Thyroid gland (tissue), 4 donors: ENCODE measurements around the gene PPP1R13B.

Experiments used
- POLR2A ChIP-seq, 2 donors: fragments of 450-650 bp; IDR thresholded peaks; one replicate each; pipeline ENCODE4 v1.6.1; 2017; ENCODE audit warnings: antibody characterized with exemption in 2 of 2, mild to moderate bottlenecking in 2 of 2, moderate library complexity in 1 of 2
- TF ChIP-seq, protein P1 (sequence below), 6 experiments: fragments of 200-600 bp in 3 of 6; fragments of 450-650 bp in 3 of 6; sonication (generic) in 3 of 6; IDR thresholded peaks; one replicate each; pipeline ENCODE4 v1.5.1; 2016 to 2019; ENCODE audit warnings: antibody characterized with exemption in 6 of 6, mild to moderate bottlenecking in 2 of 6, inconsistent platforms in 1 of 6, moderate library complexity in 1 of 6

DNA sequence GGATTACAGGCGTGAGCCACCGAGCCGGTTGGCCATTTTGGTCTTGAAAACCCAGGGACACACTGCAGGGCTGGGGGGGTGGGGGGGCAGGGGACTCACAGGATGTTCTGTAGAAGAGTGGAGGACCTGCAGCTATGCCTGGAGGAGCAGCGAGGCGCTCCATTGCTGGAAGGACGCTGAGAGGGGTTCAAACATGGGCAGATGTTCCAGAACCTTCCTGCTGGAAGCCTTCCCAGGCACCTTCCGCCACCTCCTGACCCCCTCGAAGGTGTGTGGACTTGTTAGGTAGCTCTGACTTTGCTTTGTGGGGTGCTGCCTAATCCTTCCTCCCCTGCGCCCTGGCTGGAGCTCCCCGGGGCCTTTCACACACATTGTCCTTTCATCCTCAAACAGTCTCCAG, 19.6 kb upstream of the PPP1R13B start:
- TF ChIP-seq POLR2A (IDR thresholded peaks at IDR 0.05), result no peak
- TF ChIP-seq, protein P1, sequence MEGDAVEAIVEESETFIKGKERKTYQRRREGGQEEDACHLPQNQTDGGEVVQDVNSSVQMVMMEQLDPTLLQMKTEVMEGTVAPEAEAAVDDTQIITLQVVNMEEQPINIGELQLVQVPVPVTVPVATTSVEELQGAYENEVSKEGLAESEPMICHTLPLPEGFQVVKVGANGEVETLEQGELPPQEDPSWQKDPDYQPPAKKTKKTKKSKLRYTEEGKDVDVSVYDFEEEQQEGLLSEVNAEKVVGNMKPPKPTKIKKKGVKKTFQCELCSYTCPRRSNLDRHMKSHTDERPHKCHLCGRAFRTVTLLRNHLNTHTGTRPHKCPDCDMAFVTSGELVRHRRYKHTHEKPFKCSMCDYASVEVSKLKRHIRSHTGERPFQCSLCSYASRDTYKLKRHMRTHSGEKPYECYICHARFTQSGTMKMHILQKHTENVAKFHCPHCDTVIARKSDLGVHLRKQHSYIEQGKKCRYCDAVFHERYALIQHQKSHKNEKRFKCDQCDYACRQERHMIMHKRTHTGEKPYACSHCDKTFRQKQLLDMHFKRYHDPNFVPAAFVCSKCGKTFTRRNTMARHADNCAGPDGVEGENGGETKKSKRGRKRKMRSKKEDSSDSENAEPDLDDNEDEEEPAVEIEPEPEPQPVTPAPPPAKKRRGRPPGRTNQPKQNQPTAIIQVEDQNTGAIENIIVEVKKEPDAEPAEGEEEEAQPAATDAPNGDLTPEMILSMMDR (IDR thresholded peaks at IDR 0.05), result no peak
